Stimulated activated CD4-positive, alpha-beta T cell treated with anti-CD3 and anti-CD28 coated beads, Interleukin-4, amount 100 ng/mL, for 4 hours (primary cell): ENCODE measurements around the gene CMC1.
"Not testable (repeated sequence)": the region's sequence is repeated elsewhere in the genome, so short reads cannot be mapped to it uniquely, and the experiment has no call there.

Source experiments
- DNase-seq, 2 experiments: peaks; one replicate each; pipeline ENCODE4 v3.0.0-alpha.2; 2020

Gene CMC1

GRCh38 chr3:28247286-28247685 lies 5.9 kb downstream of the CMC1 start:
- no peak for DNase-seq

DNA sequence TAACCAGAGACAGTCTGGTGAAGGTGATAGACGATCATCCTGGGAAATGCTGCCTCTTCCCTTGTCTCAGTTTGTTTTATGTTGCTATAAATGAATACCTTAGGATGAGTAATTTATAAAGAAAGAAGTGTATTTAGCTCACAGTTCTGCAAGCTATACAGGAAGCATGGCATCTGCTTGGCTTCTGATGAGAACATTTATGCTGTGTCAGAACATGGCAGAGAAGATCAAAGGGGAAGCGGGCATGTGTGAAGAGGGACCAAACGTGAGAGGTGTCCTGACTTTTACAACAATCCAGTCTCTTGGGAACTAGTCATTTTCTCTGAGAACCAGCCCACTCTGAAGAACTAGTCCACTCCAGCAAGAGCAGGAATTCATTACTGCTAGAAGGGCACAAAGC lies 9.6 kb downstream of the CMC1 start:
- no peak for DNase-seq

- DNase-seq = no peak
Measured at GRCh38 chr3:28252001-28252431, 10.6 kb downstream of the CMC1 start.

- DNase-seq = no peak
Measured at GRCh38 chr3:28253040-28253715, 11.8 kb downstream of the CMC1 start.

DNA sequence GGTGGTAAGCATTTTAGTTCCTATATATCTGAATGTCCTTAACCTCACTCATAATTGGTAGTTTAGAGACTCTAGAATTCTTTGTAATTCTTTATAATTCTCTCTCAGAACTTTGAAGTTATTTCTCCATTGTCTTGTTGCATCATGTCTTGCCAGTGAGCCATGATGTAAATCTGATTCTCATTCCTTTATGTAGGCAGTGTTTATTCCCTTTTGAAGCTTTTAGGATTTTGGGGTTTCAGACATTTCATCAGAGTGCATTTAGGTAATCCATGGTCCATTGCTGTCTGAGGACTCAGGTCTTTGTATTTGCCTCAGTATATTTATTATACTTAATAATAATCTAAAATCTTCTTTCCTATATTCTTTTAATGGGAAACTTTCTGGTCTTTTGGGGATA lies 20.6 kb downstream of the CMC1 start:
- no peak for DNase-seq

- DNase-seq = no peak
Measured at GRCh38 chr3:28265641-28266040, 24.2 kb downstream of the CMC1 start.

- no peak for DNase-seq
Measured at GRCh38 chr3:28267984-28268849, 26.8 kb downstream of the CMC1 start.

DNA sequence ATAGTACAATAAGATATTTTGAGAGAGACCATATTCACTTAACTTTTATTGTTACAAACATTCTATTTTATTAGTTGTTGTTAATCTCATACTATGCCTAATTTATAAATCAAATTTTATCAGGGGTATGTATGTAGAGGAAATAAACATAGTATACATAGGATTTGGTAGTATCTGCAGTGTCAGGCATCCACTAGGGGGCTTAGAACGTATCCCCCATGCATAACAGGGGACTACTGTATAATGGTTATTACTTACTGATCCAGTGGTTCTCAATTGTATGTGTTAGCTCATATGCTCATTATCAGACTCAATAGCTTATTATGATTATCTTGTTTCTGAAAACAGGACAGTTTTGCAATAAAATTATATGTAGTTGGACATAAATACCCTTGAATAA lies 27.6 kb downstream of the CMC1 start:
- DNase-seq = no peak

- not testable (repeated sequence) for DNase-seq
Measured at GRCh38 chr3:28269884-28270283, 28.5 kb downstream of the CMC1 start.

- no peak for DNase-seq
Measured at GRCh38 chr3:28273837-28274236, 32.4 kb downstream of the CMC1 start.

GRCh38 chr3:28278918-28279317 lies 37.5 kb downstream of the CMC1 start:
- no peak for DNase-seq

DNA sequence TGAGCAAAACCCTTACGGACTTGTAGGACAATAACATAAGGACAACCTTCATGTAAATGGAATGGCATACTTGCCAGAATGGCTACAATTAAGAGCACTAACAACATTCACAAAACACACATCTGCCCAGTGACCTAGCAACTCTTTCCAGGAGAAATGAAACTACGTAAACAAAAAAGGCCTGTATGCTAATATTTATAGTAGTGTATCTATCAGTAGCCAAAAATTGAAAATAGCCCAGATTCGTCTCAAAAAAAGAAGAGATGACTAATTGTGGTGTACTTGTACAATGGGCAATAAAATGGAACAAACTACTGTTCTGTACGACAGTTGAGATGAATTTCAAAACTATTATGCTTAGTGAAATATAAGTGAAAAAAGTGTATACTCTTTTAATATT lies 38.4 kb downstream of the CMC1 start:
- no peak for DNase-seq

DNA sequence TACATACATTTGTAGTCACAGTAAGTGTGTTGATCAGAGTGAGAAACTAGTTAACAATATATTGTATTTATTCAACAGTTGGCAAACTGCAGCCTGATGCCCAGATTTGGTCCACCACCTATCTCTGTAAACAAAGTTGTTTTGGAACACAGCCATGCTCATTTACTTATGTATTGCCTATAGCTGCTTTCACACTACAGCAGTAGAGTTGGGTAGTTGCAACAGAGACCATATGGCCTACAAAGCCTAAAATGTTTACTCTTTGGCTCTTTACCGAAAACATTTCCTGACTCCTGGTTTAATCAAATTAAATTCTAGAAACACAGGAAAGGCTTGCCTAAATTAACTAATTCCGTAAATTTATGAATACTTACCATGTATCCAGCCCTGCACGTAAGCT lies 39.4 kb downstream of the CMC1 start:
- no peak for DNase-seq

- no peak for DNase-seq
Measured at GRCh38 chr3:28286595-28286994, 45.2 kb downstream of the CMC1 start.

DNA sequence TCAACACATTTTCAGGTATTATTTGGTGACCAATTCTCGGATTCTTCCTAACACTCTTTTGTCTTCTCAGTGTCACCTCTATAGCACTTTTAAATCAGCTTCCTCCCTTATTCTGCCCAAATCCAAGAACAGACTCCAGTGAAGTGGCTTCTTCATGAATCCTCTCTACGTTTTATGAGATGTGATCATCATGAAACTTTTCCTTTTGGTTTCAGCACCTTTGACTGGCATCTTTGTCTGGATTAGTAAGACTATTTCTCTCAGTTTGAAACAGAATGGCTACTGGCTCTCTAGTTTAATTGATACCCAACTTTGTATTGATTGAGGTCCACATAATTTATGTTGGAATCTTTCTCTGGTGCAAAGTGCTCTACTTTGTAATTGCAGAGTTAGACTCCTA lies 45.6 kb downstream of the CMC1 start:
- DNase-seq = no peak

DNA sequence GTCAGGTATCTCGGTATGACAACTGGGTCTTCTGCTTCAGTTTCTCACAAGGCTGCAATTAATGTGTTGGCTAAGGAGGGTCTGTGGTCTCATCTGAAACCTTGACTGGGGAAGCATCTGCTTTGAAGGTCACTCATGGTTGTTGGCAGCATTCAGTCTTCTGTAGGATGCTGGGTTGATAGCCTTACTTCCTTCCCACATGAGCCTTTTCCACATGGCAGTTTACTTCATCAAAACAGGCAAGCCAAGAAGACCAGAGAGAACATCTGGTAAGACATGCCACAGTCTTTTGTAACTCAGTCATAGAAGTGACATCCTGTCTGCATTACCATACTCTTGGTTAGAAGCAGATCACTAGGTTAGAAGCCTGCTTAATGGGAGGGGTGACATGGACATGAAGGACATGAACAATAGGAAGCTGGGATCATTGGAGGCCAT lies 49.5 kb downstream of the CMC1 start:
- no peak for DNase-seq

DNA sequence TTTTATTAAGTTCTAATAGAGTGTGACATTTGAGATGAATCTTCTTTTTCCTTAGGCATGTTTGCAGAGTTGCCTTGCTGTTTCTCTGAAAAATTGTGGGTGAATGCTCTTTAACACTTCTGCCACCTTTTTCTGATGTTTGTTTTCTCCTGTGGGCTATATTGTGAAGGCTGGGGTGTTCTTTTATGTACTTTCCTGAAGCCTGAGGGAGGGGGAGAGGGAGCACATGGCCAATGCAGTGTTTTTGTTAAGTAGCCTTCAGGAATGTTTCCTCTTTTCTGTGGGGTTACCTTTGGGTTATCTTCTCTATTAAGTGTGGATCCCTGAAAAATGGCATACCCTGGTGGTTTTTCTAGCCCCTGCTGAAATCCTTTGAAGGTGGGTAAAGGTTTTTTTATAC lies 50.2 kb downstream of the CMC1 start:
- DNase-seq = no peak

GRCh38 chr3:28292622-28293021 lies 51.2 kb downstream of the CMC1 start:
- no peak for DNase-seq

- no peak for DNase-seq
Measured at GRCh38 chr3:28294667-28295413, 53.4 kb downstream of the CMC1 start.

- no peak for DNase-seq
Measured at GRCh38 chr3:28295898-28296490, 54.6 kb downstream of the CMC1 start.

DNA sequence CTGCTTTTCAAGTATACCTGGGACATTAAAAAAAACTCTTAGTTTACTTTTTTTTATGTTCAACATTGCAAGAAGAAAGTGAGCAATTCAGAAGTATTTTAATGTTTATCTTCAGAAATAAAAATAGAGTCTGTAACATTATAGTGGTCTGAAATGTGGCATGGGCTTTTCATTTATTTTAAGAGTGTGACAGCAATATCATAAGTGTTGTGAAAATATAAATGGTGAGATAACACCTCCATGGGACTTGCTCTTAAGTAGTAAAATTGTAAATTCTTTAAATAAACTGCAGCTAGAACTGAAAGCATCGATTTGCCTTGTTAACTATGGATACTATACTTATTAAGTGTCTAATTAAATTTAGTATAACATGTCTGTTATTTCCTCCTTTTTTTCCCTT lies 58.3 kb downstream of the CMC1 start:
- no peak for DNase-seq

DNA sequence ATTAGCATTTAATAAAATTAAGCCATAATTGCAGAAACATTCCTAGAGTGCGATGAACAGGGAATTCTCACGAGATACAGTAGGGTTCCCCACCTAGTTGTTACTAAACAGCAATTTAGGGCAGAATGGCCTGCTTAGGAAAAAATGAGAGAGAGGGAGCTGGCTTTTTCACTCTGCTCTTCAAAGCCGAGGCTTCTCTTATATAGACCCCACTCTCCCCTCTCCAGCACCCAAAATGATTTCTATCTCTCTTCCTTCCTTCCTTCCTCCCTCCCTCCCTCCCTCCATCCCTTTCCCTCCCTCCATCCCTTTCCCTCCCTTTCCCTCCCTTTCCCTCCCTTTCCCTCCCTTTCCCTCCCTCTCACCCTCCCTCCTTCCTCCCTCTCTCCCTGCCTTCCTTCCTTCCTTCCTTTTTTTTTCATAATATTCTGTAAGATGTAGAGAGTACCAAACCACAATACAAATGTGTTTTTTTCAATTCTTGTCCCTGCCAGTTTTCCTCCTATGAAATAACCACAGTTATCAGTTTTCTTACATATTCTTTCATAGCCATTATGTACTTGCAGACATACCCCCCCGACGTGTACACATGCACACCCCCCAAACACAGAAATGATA lies 59.0 kb downstream of the CMC1 start:
- DNase-seq = no peak

DNA sequence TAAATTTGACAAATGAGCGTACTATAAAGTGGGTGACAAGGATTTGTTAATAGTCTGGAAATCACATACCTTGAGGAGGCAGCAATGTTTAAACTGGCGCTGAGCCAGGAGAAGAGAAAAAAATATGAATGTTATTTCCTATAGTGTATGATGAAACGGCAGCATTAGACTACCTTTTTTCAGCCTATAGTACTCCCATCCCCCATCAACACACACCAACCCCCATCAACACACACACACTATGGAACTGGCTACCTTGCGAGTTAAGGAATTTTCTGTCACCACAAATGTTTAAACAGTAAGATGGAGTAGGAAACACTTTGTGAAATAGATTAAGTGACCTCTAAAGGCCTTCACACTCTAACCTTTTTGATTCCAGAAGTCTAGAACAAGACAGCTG lies 60.3 kb downstream of the CMC1 start:
- DNase-seq = no peak
